H1 (cell line): ENCODE measurements around the gene INPP5E. TPM values are rescaled to one million over a fixed set of nuclear protein-coding genes. Genes with fewer than 3 reads are reported as not detected.

Experiments
- CTCF ChIA-PET: fragments of 300-600 bp; sonication (Branson Sonifier 250); formaldehyde crosslinking; loops from one replicate; lab custom pipeline; 2021; ENCODE audit not compliant: partially characterized antibody; lab: Charles Lee
- POLR2A ChIA-PET: fragments of 300-600 bp; sonication (Branson Sonifier 250); formaldehyde crosslinking; loops from one replicate; lab custom pipeline; 2021; ENCODE audit warnings: inconsistent platforms; ENCODE audit not compliant: partially characterized antibody; lab: Charles Lee
- DNase-seq, 2 experiments: peaks; one replicate each; pipeline versions ENCODE4 v3.0.0 to v3.0.0-alpha.2; 2010 to 2022; ENCODE audit warnings: low spot score in 2 of 2, low read depth in 1 of 2, mixed read lengths in 1 of 2
- FAIRE-seq: peaks from 2 replicates; lab custom pipeline; 2011; peaks lifted over from hg19 to GRCh38; lab: Jason Lieb, UNC
- H2AFZ ChIP-seq: 2 replicates; pipeline ENCODE4 v1.8.1; 2012; ENCODE audit warnings: low read length, inconsistent platforms
- H2AK5ac ChIP-seq: 2 replicates; pipeline ENCODE4 v1.6.1; 2013; ENCODE audit warnings: low read depth, low read length
- H2BK120ac ChIP-seq: replicated peaks from 2 replicates; pipeline ENCODE3; 2013; ENCODE audit warnings: low read depth, low read length, inconsistent platforms
- H2BK12ac ChIP-seq: 2 replicates; pipeline ENCODE4 v1.6.1; 2013; ENCODE audit warnings: low read depth, low read length
- H2BK15ac ChIP-seq: 2 replicates; pipeline ENCODE4 v1.6.1; 2013; ENCODE audit warnings: low read length
- H2BK20ac ChIP-seq: 2 replicates; pipeline ENCODE4 v1.6.1; 2013; ENCODE audit warnings: low read length
- H2BK5ac ChIP-seq: 2 replicates; pipeline ENCODE4 v1.6.1; 2013; ENCODE audit warnings: low read depth, low read length
- H3K14ac ChIP-seq: 2 replicates; pipeline ENCODE4 v1.6.1; 2013; ENCODE audit warnings: inconsistent platforms; ENCODE audit not compliant: insufficient read length
- H3K18ac ChIP-seq: 2 replicates; pipeline ENCODE4 v1.6.1; 2013; ENCODE audit warnings: low read length; ENCODE audit errors: extremely low read depth
- H3K23ac ChIP-seq: 2 replicates; pipeline ENCODE4 v1.6.1; 2013; ENCODE audit warnings: inconsistent platforms; ENCODE audit not compliant: insufficient read length
- H3K23me2 ChIP-seq: 2 replicates; pipeline ENCODE4 v1.6.1; 2013; ENCODE audit warnings: low read depth, low read length
- H3K27ac ChIP-seq: 2 replicates; pipeline ENCODE4 v1.6.1; 2011; ENCODE audit warnings: low read depth, low read length, inconsistent platforms
- H3K27me3 ChIP-seq, 4 experiments: replicated peaks in 1 of 4; 1 replicate in 1 of 4; 2 replicates in 3 of 4; pipeline versions ENCODE4 v1.6.1 to v1.8.1; 2011 to 2013; ENCODE audit warnings: low read length in 3 of 4, mild to moderate bottlenecking in 3 of 4, inconsistent platforms in 2 of 4, mixed read lengths in 2 of 4, moderate library complexity in 1 of 4; ENCODE audit not compliant: control insufficient read depth in 3 of 4, insufficient read depth in 3 of 4; ENCODE audit errors: extremely low read depth in 1 of 4
- H3K36me3 ChIP-seq, 4 experiments: 2 replicates each; pipeline versions ENCODE4 v1.6.1 to v1.8.1; 2011 to 2013; ENCODE audit warnings: mild to moderate bottlenecking in 4 of 4, low read length in 3 of 4, moderate library complexity in 2 of 4, control low read depth in 1 of 4, inconsistent platforms in 1 of 4; ENCODE audit not compliant: insufficient read depth in 4 of 4, control insufficient read depth in 2 of 4
- H3K4ac ChIP-seq: replicated peaks from 2 replicates; pipeline ENCODE3; 2013; ENCODE audit warnings: low read length, low read depth, mixed read lengths, inconsistent platforms; ENCODE audit not compliant: insufficient read length
- H3K4me1 ChIP-seq, 4 experiments: replicated peaks in 1 of 4; 1 replicate in 1 of 4; 2 replicates in 3 of 4; pipeline versions ENCODE4 v1.6.1 to v1.8.1; 2011 to 2013; ENCODE audit warnings: low read length in 3 of 4, inconsistent platforms in 2 of 4, mixed read lengths in 1 of 4; ENCODE audit not compliant: insufficient read depth in 4 of 4, control insufficient read depth in 3 of 4
- H3K4me2 ChIP-seq, 2 experiments: 2 replicates each; pipeline versions ENCODE4 v1.6.1 to v1.8.1; 2011 to 2013; ENCODE audit warnings: low read depth in 2 of 2, low read length in 2 of 2, control low read depth in 1 of 2, inconsistent platforms in 1 of 2, mild to moderate bottlenecking in 1 of 2; ENCODE audit not compliant: insufficient read depth in 1 of 2
- H3K4me3 ChIP-seq, 4 experiments: fragments of 200-600, 300-600 bp in 1 of 4; sonication (generic), shearing (Covaris generic), sonication (Bioruptor Twin) in 1 of 4; 2 replicates each; pipeline versions ENCODE4 v1.5.1 to v1.8.1; 2011 to 2016; ENCODE audit warnings: low read length in 4 of 4, low read depth in 3 of 4, control low read depth in 2 of 4, inconsistent platforms in 2 of 4, mild to moderate bottlenecking in 2 of 4, mixed read lengths in 1 of 4, moderate library complexity in 1 of 4; ENCODE audit not compliant: insufficient read depth in 2 of 4; ENCODE audit errors: extremely low read depth in 1 of 4
- H3K56ac ChIP-seq: replicated peaks from 2 replicates; pipeline ENCODE3; 2013; ENCODE audit warnings: low read depth, mild to moderate bottlenecking, mixed read lengths, low read length, inconsistent platforms; ENCODE audit not compliant: insufficient read length
- H3K79me1 ChIP-seq: 2 replicates; pipeline ENCODE4 v1.6.1; 2013; ENCODE audit warnings: low read depth, low read length, control low read depth
- H3K79me2 ChIP-seq, 2 experiments: 2 replicates each; pipeline versions ENCODE4 v1.6.1 to v1.8.1; 2012 to 2013; ENCODE audit warnings: low read length in 2 of 2, mild to moderate bottlenecking in 2 of 2, inconsistent platforms in 1 of 2; ENCODE audit not compliant: insufficient read depth in 2 of 2, control insufficient read depth in 1 of 2
- H3K9ac ChIP-seq, 4 experiments: replicated peaks in 1 of 4; 1 replicate in 1 of 4; 2 replicates in 3 of 4; pipeline versions ENCODE4 v1.6.1 to v1.8.1; 2011 to 2013; ENCODE audit warnings: low read depth in 3 of 4, low read length in 3 of 4, control low read depth in 2 of 4, mild to moderate bottlenecking in 2 of 4, moderate library complexity in 2 of 4, inconsistent platforms in 1 of 4; ENCODE audit errors: extremely low read depth in 1 of 4
- H3K9me3 ChIP-seq, 2 experiments: 2 replicates each; pipeline versions ENCODE4 v1.6.1 to v1.8.1; 2012 to 2013; ENCODE audit warnings: mild to moderate bottlenecking in 2 of 2, moderate library complexity in 2 of 2, control low read depth in 1 of 2, inconsistent platforms in 1 of 2, low read depth in 1 of 2, low read length in 1 of 2, mixed read lengths in 1 of 2; ENCODE audit not compliant: insufficient read depth in 2 of 2
- H4K20me1 ChIP-seq, 2 experiments: replicated peaks in 1 of 2; 2 replicates each; pipeline versions ENCODE3 to v1.8.1; 2011 to 2013; ENCODE audit warnings: inconsistent platforms in 2 of 2, low read length in 2 of 2, mild to moderate bottlenecking in 1 of 2; ENCODE audit not compliant: insufficient read depth in 2 of 2, control insufficient read depth in 1 of 2
- H4K5ac ChIP-seq: 2 replicates; pipeline ENCODE4 v1.6.1; 2013; ENCODE audit warnings: low read length, low read depth, mixed read lengths, inconsistent platforms; ENCODE audit not compliant: insufficient read length
- H4K8ac ChIP-seq: 2 replicates; pipeline ENCODE4 v1.8.0; 2013; ENCODE audit warnings: mild to moderate bottlenecking, moderate library complexity, low read length, inconsistent platforms; ENCODE audit not compliant: insufficient read depth; ENCODE audit errors: extremely low read depth
- H4K91ac ChIP-seq: replicated peaks from 2 replicates; pipeline ENCODE3; 2013; ENCODE audit warnings: low read length, mixed read lengths, inconsistent platforms; ENCODE audit not compliant: insufficient read length
- CBX8 ChIP-seq: fragments of 300-800, 300-1000 bp; sonication (generic); IDR thresholded peaks from 2 replicates; pipeline ENCODE4 v1.7.1; 2016; ENCODE audit warnings: low read depth, low read length, borderline replicate concordance
- POU5F1 ChIP-seq: IDR thresholded peaks from 2 replicates; pipeline ENCODE4 v1.6.1; 2011; ENCODE audit warnings: low read depth, mild to moderate bottlenecking, low read length, moderate library complexity
- RBBP5 ChIP-seq: IDR thresholded peaks from 2 replicates; pipeline ENCODE4 v1.7.1; 2012; ENCODE audit warnings: low read depth, mild to moderate bottlenecking, inconsistent platforms, low read length, moderate library complexity, borderline replicate concordance
- SAP30 ChIP-seq: fragments of 300-600 bp; sonication (generic); IDR thresholded peaks from 2 replicates; pipeline ENCODE4 v1.7.1; 2012; ENCODE audit warnings: low read length, moderate library complexity, mild to moderate bottlenecking, inconsistent platforms; ENCODE audit not compliant: insufficient read depth, insufficient replicate concordance
- SIX5 ChIP-seq: IDR thresholded peaks from 2 replicates; pipeline ENCODE4 v1.6.1; 2011; ENCODE audit warnings: mild to moderate bottlenecking, low read depth, low read length
- SP4 ChIP-seq: IDR thresholded peaks from 2 replicates; pipeline ENCODE4 v1.6.1; 2012; ENCODE audit warnings: low read length, inconsistent platforms
- TCF12 ChIP-seq: IDR thresholded peaks from 2 replicates; pipeline ENCODE4 v1.6.1; 2011; ENCODE audit warnings: low read depth, mild to moderate bottlenecking, low read length
- YY1 ChIP-seq: IDR thresholded peaks from 2 replicates; pipeline ENCODE4 v1.6.1; 2011; ENCODE audit warnings: low read depth, mild to moderate bottlenecking, low read length
- WGBS, 2 experiments: shearing (Covaris generic) in 1 of 2; methylation state at CpG; one replicate each; pipeline versions ENCODE4 v1.1.6 to v1.1.7; 2013 to 2015; ENCODE audit warnings: low lambda C conversion rate in 2 of 2, mixed read lengths in 2 of 2, inconsistent platforms in 1 of 2, low coverage in 1 of 2, missing lambda C conversion rate in 1 of 2; ENCODE audit not compliant: insufficient replicate concordance in 2 of 2, insufficient coverage in 1 of 2, insufficient read length in 1 of 2; ENCODE audit errors: extremely low coverage in 1 of 2, missing lambda C conversion rate in 1 of 2; 5-methylcytosine and 5-hydroxymethylcytosine counted together
- polyA plus RNA-seq, 7 experiments: library from polyadenylated mRNA; depleted of rRNA in 3 of 7; stranded (reverse) in 5 of 7; unstranded in 2 of 7; fragments of >200 nt in 5 of 7; fragments of 200-250 nt in 2 of 7; gene quantifications; 1 replicate in 5 of 7; 2 replicates in 1 of 7; 4 replicates in 1 of 7; pipeline versions ENCODE4 v1.2.1 to v1.2.3, GENCODE V29; 2011 to 2013; ENCODE audit warnings: missing spikeins in 2 of 7, mixed read lengths in 2 of 7
- total RNA-seq: library from RNA; stranded (reverse); fragmentation: NEBNext Ultra II Directional; extraction: Animal tissue kit (Norgen Biotek cat#: 25700); gene quantifications from 2 replicates; pipeline ENCODE4 v1.2.1, GENCODE V29; 2021

The INPP5E gene
- total and polyA plus RNA-seq, 2 of the 8 experiments (the other 6 are each of a cell fraction or from before 2014, with no cell fraction given): 8.7 to 11.3 TPM

GRCh38 chr9:136397643-136398042, 42.0 kb downstream of the INPP5E start:
- no peak overlapping the region for H3K9ac ChIP-seq
- H4K91ac ChIP-seq: no peak overlapping the region
- H2BK5ac ChIP-seq: no peak overlapping the region
- H2BK20ac ChIP-seq: no peak overlapping the region
- ChIA-PET POLR2A (interaction anchor here (1.0 to 14.6 kb wide), 5 partner anchors 10 to 33 kb away, joined by 3 to 139 read pairs (median 72); partner anchors contain the start of genes CARD9, DNLZ, ENTR1 and PMPCA), CTCF (interaction anchor here (1.0 to 1.6 kb wide), 5 partner anchors 8 to 85 kb away, joined by 3 to 4 read pairs (median 3); no protein-coding TSS in a partner anchor)
- H3K56ac ChIP-seq: no peak overlapping the region
- no CpG with 5 or more reads among the region's 6 CpGs for WGBS, 2 experiments
- H2BK15ac ChIP-seq: no peak overlapping the region
- no peak overlapping the region for H3K27ac ChIP-seq
- no peaks in the 10 kb centered on the region for H3K27me3 ChIP-seq
- H3K79me2 ChIP-seq: peaks cover 0 to 26% of the 10 kb centered on the region in 2 experiments; a peak in 2 of 4 replicates
- H3K4me2 ChIP-seq: no peak overlapping the region
- H4K20me1 ChIP-seq: peaks cover 4 to 14% of the 10 kb centered on the region in 2 experiments
- H3K79me1 ChIP-seq: peaks cover 10% of the 10 kb centered on the region; the same call in 1 of the 2 replicates
- DNase-seq (no peak), FAIRE-seq (no peak)
- no peak overlapping the region for H3K23ac ChIP-seq
- H3K14ac ChIP-seq: no peak overlapping the region
- H2BK12ac ChIP-seq: no peak overlapping the region
- H4K5ac ChIP-seq: no peak overlapping the region
- H3K9me3 ChIP-seq: no peaks in the 10 kb centered on the region
- H2AK5ac ChIP-seq: no peak overlapping the region
- no peak overlapping the region for H2BK120ac ChIP-seq
- H3K18ac ChIP-seq: no peak overlapping the region
- peaks cover 6% of the 10 kb centered on the region; the same call in 1 of the 2 replicates for H3K23me2 ChIP-seq
- H2AFZ ChIP-seq: no peak overlapping the region
- no peak overlapping the region for H4K8ac ChIP-seq
- no peak overlapping the region for H3K4me3 ChIP-seq
- peaks cover 34 to 57% (median 50%) of the 10 kb centered on the region in 4 experiments for H3K36me3 ChIP-seq
- peaks cover 0 to 10% (median 7%) of the 10 kb centered on the region in 4 experiments; a peak in 5 of 7 replicates for H3K4me1 ChIP-seq
- H3K4ac ChIP-seq: no peak overlapping the region
- TF ChIP-seq TCF12 (no peak), RBBP5 (no peak), YY1 (no peak), SAP30 (no peak), SP4 (no peak), POU5F1 (no peak), CBX8 (no peak), SIX5 (no peak)
